HG03103 (cell line): ENCODE data around the gene B3GNT3.

Experiments
- ATAC-seq: cut with Tn5 transposase; IDR thresholded peaks from one replicate; pipeline ENCODE4 v1.9.1; 2021; ENCODE audit warnings: low read depth; ENCODE audit not compliant: unreplicated experiment

The B3GNT3 gene

GRCh38 chr19:17830567-17831418 is 35.9 kb downstream of the B3GNT3 start:
- no peak for ATAC-seq

DNA sequence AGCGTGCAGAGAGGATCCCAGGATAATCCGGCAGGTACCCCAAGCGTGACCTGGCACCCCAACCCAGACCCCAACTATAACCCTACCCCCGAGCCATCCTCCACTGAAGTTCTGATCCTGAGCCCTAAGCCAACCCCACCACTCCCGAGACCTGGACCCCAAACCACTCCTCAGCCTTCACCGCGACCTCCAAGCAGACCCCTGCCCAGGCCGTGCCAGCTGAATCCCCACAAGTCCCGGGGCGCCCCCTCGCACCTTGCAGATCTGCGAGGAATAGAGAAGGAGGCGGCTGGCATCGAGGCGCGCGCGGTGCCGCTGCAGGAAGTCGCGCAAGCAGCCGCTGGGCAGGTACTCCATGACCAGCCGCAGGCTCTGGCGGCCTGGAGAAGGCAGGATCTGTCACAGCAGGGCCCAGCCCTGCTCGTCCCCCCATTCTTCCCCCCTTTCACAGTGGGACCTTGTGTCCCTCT is 36.5 kb downstream of the B3GNT3 start:
- no peak for ATAC-seq

DNA sequence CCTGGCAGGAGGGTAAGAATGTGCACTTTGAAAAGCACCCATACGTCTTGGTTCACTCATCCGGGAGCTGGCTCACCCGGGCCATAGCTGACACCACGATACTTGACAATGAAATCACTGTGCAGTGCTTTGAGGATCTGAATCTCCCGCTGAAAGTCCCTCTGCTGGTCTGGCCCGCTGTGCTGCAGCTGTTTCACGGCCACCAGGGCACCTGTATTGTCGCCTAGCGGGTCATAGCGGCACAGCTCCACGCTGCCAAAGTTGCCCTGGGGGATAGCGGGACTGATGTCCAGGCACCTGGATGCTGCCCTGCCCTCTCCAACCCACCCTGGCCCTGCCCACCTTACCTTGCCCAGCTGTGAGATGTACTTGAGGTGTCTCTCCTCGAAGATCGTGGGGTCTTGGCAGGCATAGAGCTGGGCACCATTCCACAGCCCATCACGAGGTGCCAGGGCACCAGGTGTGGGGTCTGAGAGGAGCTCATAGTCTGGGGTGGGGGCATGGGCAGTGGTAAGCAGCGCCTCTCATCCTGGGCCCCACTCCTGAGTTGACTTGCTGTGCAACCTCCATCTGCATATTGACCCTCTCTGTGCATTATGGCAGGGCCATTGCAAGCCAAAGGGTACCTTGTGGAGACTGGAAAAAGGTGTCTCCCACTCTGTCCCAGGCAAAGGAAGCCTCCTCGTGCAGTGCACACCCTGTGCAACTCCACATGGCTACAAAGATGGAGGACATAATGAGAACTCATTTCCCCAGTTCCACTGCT is 37.7 kb downstream of the B3GNT3 start:
- no peak for ATAC-seq

- ATAC-seq: no peak
These were observed 39.6 kb downstream of the B3GNT3 start for GRCh38 chr19:17834350-17835181.

GRCh38 chr19:17835182-17836006 is 40.5 kb downstream of the B3GNT3 start:
- no peak for ATAC-seq

- ATAC-seq: no peak
These were observed 41.6 kb downstream of the B3GNT3 start for GRCh38 chr19:17836530-17836929.

GRCh38 chr19:17837972-17838371 is 43.0 kb downstream of the B3GNT3 start:
- ATAC-seq: no peak

DNA sequence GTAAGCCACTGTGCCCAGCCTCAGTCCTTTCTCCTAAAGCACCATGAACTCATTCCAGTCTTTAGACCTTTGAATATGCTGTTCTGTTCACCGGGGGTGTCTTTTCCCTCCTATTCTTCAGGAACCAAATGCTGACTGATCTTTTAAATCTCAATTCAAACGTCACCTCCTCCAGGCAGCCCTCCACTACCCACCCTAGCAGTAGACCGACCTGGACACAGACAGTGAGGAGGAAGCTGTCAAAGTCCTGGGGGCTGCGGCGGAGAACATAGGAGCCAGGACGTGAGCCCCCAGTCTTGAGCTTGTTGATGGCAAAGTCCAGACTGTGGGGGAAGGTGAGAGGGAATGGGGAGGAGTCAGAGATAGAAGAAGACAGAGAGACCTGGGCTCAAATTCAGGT is 45.1 kb downstream of the B3GNT3 start:
- ATAC-seq: no peak

DNA sequence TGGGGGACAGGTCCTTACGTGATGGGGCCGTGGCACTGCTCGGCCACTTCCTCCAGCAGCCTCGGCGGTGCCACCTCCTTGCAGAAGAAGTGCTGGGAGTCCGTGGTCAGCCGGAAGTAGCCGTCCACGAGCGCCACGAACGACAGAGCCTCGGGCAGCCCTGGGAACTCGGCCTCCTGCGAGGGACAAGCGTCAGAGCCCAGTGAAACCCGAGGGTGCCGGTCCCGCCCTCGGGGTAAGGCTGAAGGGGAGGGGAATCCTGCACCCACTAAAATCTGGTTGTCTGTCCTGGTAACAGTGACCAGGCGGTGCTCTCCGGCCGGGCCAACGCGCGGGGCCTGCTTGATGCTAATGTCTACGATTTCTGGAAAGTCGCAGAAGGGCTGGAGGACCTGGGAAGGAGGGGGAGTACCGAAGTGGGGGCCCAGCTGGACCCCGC is 46.5 kb downstream of the B3GNT3 start:
- ATAC-seq: no peak

DNA sequence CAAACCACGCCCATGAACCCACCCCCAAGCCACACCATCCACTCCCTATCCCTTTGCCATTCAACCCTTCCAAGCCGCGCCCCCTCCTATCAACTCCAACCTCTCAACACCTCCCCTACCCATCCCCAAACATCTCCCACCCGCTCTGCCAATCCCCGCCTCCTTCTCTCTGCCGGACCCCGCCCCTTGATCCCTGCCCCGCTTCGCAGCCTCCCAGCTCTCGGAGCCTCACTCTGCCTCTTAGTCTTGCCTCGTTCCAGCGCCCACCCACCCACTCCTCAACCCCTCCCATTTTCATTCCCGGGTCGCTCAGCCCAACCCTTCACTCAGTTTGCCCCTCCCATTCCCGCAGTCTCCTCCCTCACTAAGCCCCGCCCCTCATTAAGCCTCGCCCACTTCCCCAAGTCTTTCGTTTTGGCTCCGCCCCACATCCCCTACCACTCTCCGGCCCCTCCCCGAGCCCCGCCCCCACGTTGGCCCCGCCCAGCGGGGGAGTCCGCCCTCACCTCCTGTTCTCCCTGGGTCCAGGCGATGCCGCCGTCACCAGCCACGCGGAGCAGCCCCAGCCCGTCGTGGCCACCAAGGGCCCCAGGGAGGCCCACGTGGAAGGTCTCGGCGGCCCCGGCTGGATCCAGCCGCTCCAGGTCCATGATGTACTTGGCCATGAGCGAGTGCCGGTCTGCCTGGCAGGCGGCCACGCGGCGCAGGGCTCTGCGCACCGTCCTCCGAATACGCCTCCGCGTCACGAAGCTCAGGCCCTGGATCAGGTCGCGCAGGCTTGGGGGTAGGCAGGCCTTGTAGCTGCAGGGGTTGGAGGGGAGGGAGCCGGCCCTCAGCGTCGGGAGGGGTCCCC is 47.1 kb downstream of the B3GNT3 start:
- no peak for ATAC-seq

DNA sequence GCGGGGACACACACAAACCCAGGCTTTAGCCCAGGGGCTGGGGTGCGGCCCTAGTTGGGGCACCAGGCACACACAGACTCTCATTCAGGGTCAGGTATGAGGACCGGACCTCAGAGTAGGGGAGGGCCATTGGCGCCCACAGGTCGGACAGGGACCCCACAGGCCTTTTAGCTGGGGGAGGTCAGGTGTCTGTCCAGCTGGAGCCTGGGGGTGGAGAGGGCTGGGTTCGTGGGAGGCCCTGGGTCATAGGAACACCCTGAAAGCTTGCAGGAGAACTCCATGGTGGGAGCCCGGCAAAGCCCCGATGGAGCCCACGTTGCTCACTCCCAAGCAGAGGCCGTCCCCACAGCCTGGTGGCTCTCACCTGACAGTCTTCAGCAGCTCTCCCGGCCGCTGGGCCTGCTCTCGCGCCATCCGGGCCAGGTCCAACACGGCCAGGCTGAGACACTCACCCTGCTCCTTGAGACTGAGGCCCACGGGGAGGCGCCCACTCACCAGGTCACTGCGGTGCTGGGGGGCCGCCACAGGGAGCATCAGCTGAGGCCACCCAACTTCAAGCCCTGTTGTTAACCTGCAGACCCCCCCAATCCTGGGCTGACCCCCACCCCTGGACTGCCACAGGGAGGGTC is 47.8 kb downstream of the B3GNT3 start:
- no peak for ATAC-seq

GRCh38 chr19:17843292-17843827 is 48.4 kb downstream of the B3GNT3 start:
- ATAC-seq: no peak

DNA sequence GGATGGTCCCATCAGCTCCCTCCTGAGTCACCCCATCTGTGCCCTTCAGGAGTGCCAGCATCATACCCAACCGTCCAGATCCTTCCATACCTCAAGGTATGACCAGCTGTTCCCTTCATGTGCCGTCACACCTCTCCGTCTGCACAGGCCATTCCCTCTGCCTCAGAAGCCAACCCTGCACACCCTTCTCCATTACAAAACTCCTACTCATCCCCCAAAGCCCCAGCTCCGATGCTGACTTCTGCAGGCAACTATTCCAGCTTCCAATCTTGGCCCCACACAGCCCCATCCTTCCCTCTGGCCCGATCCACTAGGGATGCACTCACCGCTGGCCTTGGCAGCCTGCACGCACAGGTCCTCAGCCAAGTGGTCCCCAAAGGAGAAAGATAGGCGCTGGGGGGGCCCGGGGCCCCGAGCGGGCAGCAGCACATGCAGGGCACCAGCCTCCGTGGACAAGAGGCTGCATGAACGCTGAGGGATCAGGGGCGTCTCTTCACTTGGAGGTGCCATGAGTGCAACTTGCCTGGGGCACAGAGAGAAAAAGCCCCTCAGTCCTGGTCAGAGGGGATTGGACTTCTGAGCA is 49.1 kb downstream of the B3GNT3 start:
- ATAC-seq: no peak

DNA sequence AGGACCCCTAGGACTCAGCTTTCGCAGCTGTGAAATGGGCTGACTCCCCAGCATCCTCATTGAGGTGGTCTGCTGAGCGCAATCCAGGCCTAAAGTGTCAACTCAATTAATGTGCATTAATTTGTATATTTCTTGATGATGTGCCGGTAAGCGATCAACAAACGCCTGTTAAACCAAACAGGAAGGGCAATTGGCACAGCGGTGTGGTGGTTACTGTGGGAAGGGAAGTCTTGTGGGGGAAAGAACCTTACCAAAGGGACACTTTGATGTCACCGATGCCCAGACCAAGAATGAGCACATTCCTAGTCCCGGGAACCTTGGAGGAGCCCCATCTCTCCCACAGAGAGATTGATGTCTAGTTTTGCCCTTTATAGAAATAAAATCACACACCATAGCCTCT is 51.2 kb downstream of the B3GNT3 start:
- ATAC-seq: no peak

GRCh38 chr19:17847538-17848366 is 52.8 kb downstream of the B3GNT3 start, which contains the start of gene JAK3:
JAK3 (minus strand) TSS chr19:17847982; CDS start chr19:17844417, 3,565 bp downstream.
- ATAC-seq: peak; percentile 57

- ATAC-seq: no peak
These were observed 53.8 kb downstream of the B3GNT3 start for GRCh38 chr19:17848595-17849292.
